Endothelial cell of umbilical vein (primary cell): ENCODE measurements around the gene PM20D2. TPM values are rescaled to one million over a fixed set of nuclear protein-coding genes. Genes with fewer than 3 reads are reported as not detected.

Experiments used
- BruUV-seq: library from RNA; stranded (reverse); fragments of 400-500 nt; replicated peaks from 2 replicates; lab custom pipeline; 2021; lab: Mats Ljungman, UMichigan
- CTCF ChIA-PET: fragments of 300-600, 350-600 bp; sonication (Branson Sonifier 250); formaldehyde crosslinking; loops from one replicate; lab custom pipeline; 2021; ENCODE audit warnings: antibody characterized with exemption, inconsistent platforms; lab: Charles Lee
- POLR2A ChIA-PET: fragments of 300-600, 350-600 bp; sonication (Branson Sonifier 250); formaldehyde crosslinking; loops from one replicate; lab custom pipeline; 2021; ENCODE audit warnings: antibody characterized with exemption, inconsistent platforms; lab: Charles Lee
- DNase-seq: peaks from one replicate; pipeline ENCODE4 v3.0.0-alpha.2; 2011; ENCODE audit warnings: low read depth, low spot score
- FAIRE-seq: peaks from 2 replicates; lab custom pipeline; 2011; peaks lifted over from hg19 to GRCh38; lab: Jason Lieb, UNC
- H2AFZ ChIP-seq: 2 replicates; pipeline ENCODE4 v1.6.0; 2012; ENCODE audit warnings: low read depth, low read length, control low read depth, inconsistent platforms
- H3K27ac ChIP-seq: 2 replicates; pipeline ENCODE4 v1.5.1; 2011; ENCODE audit warnings: low read depth, mild to moderate bottlenecking, control low read depth, low read length, moderate library complexity; ENCODE audit not compliant: insufficient read depth
- H3K27me3 ChIP-seq, 2 experiments: 2 replicates each; pipeline versions ENCODE4 v1.6.0 to v1.6.1; 2011; ENCODE audit warnings: low read length in 2 of 2, mixed read lengths in 1 of 2; ENCODE audit not compliant: control insufficient read depth in 2 of 2, insufficient read depth in 2 of 2
- H3K36me3 ChIP-seq, 2 experiments: 2 replicates in 1 of 2; 3 replicates in 1 of 2; pipeline ENCODE4 v1.5.1; 2011; ENCODE audit warnings: low read length in 2 of 2, mild to moderate bottlenecking in 1 of 2, moderate library complexity in 1 of 2; ENCODE audit not compliant: control insufficient read depth in 2 of 2, insufficient read depth in 2 of 2; ENCODE audit errors: extremely low read depth in 1 of 2
- H3K4me1 ChIP-seq: 3 replicates; pipeline ENCODE4 v1.5.1; 2011; ENCODE audit warnings: mild to moderate bottlenecking, low read length; ENCODE audit not compliant: control insufficient read depth, insufficient read depth; ENCODE audit errors: extremely low read depth
- H3K4me2 ChIP-seq: 2 replicates; pipeline ENCODE4 v1.6.1; 2011; ENCODE audit warnings: low read length, control low read depth, mixed read lengths; ENCODE audit not compliant: insufficient read depth
- H3K4me3 ChIP-seq, 3 experiments: fragments of 200-600 bp in 1 of 3; sonication (generic), shearing (Covaris generic) in 1 of 3; replicated peaks in 1 of 3; 2 replicates each; pipeline ENCODE4 v1.5.1; 2011 to 2016; ENCODE audit warnings: control low read depth in 3 of 3, low read length in 3 of 3, mild to moderate bottlenecking in 2 of 3, inconsistent platforms in 1 of 3, low read depth in 1 of 3, moderate library complexity in 1 of 3; ENCODE audit not compliant: insufficient read depth in 1 of 3
- H3K79me2 ChIP-seq: 2 replicates; pipeline ENCODE4 v1.6.0; 2012; ENCODE audit warnings: low read length, inconsistent platforms; ENCODE audit not compliant: control insufficient read depth, insufficient read depth
- H3K9ac ChIP-seq: replicated peaks from 2 replicates; pipeline ENCODE3; 2011; ENCODE audit warnings: low read length, control low read depth; ENCODE audit not compliant: insufficient read depth; ENCODE audit errors: extremely low read depth
- H3K9me1 ChIP-seq: replicated peaks from 3 replicates; pipeline ENCODE4 v1.6.0; 2011; ENCODE audit warnings: mild to moderate bottlenecking, low read length; ENCODE audit not compliant: control insufficient read depth, insufficient read depth; ENCODE audit errors: extremely low read depth
- H3K9me3 ChIP-seq: replicated peaks from 2 replicates; pipeline ENCODE4 v1.5.1; 2012; ENCODE audit warnings: low read length, inconsistent platforms; ENCODE audit not compliant: control insufficient read depth, insufficient read depth
- H4K20me1 ChIP-seq: replicated peaks from 2 replicates; pipeline ENCODE3; 2011; ENCODE audit warnings: mild to moderate bottlenecking, low read length; ENCODE audit not compliant: control insufficient read depth, insufficient read depth; ENCODE audit errors: extremely low read depth
- CTCF ChIP-seq, 2 donors: IDR thresholded peaks; 1 replicate in 1 of 2; 2 replicates in 1 of 2; pipeline ENCODE4 v1.5.1; 2011; ENCODE audit warnings: low read length in 2 of 2, mild to moderate bottlenecking in 2 of 2, moderate library complexity in 2 of 2, control low read depth in 1 of 2, inconsistent platforms in 1 of 2, low read depth in 1 of 2; ENCODE audit not compliant: insufficient read depth in 1 of 2; ENCODE audit errors: extremely low read depth in 1 of 2
- GATA2 ChIP-seq: IDR thresholded peaks from 2 replicates; pipeline ENCODE4 v1.7.0; 2011; ENCODE audit warnings: low read depth, mild to moderate bottlenecking, moderate library complexity, mixed read lengths, low read length; ENCODE audit not compliant: insufficient read length, insufficient read depth
- JUN ChIP-seq: IDR thresholded peaks from 2 replicates; pipeline ENCODE4 v1.6.1; 2011; ENCODE audit warnings: borderline replicate concordance, low read depth; ENCODE audit not compliant: insufficient read length, insufficient read depth
- MAX ChIP-seq: IDR thresholded peaks from 2 replicates; pipeline ENCODE4 v1.6.1; 2011; ENCODE audit not compliant: insufficient read depth, insufficient read length
- MYC ChIP-seq: IDR thresholded peaks from one replicate; pipeline ENCODE4 v1.6.1; 2011; ENCODE audit warnings: mild to moderate bottlenecking, low read depth, low read length
- POLR2A ChIP-seq: IDR thresholded peaks from 2 replicates; pipeline ENCODE4 v1.6.1; 2012; ENCODE audit warnings: low read depth, mild to moderate bottlenecking, control low read depth, low read length
- dilution Hi-C: fragments of 300-500 bp; cut with MboI; formaldehyde crosslinking; loops from one replicate; pipeline ENCODE4 v1.15.0; 2019; ENCODE audit warnings: low sequenced_read_pairs; ENCODE audit not compliant: extremely low pct_ligation_motif_present
- intact Hi-C: fragments of 100-400 bp; cut with micrococcal nuclease; formaldehyde crosslinking; loops from one replicate; pipeline ENCODE4 v1.10.0; 2022
- polyA plus RNA-seq, 4 experiments: library from polyadenylated mRNA; depleted of rRNA in 3 of 4; stranded (reverse) in 3 of 4; unstranded in 1 of 4; fragments of >200 nt; gene quantifications; 2 replicates each; pipeline versions ENCODE4 v1.2.1 to v1.2.3, GENCODE V29; 2011 to 2012; ENCODE audit warnings: missing spikeins in 1 of 4
- total RNA-seq: library from RNA; stranded (reverse); gene quantifications from 2 replicates; pipeline ENCODE4 v1.2.3, GENCODE V29; 2021

Gene PM20D2
- total and polyA plus RNA-seq, 2 donors (not counting 3 experiments of a cell fraction or from before 2014, with no cell fraction given): 3.0 to 10.9 TPM

GRCh38 chr6:89145091-89145955 is 532 bp upstream of the PM20D2 start:
- DNase-seq: peak; percentile 45
- dilution Hi-C loops: no loop called here
- CTCF ChIA-PET: interaction anchor here (0.7 to 2.7 kb wide), 11 partner anchors 8 to 287 kb away, joined by 3 to 18 read pairs (median 3); partner anchors contain the start of genes ANKRD6 and RNGTT

More at GRCh38 chr6:89145091-89145955, 532 bp upstream of the PM20D2 start:
- Histone ChIP-seq H3K36me3 (no peaks in the 10 kb centered on the region), H4K20me1 (no peaks in the 10 kb centered on the region), H3K9me3 (no peaks in the 10 kb centered on the region), H3K4me1 (peaks cover 10% of the 10 kb centered on the region), H2AFZ (peak overlapping the region; percentile 97), H3K27me3 (peaks cover 5 to 7% of the 10 kb centered on the region in 2 experiments), H3K4me2 (peak overlapping the region; percentile 62), H3K4me3 (peak overlapping the region; percentile 52 to 83 (median 79)), H3K27ac (peak overlapping the region; percentile 72), H3K9me1 (no peaks in the 10 kb centered on the region), H3K9ac (peak overlapping the region; percentile 81), H3K79me2 (peaks cover 4% of the 10 kb centered on the region)
- intact Hi-C loops: loop anchor here (5.0 kb wide), 1 partner anchor 207 kb away; the partner anchor contains the start of gene UBE2J1
- BruUV-seq: TSS peak; percentile 15
- TF ChIP-seq MAX: no peak
- TF ChIP-seq POLR2A: no peak
- TF ChIP-seq CTCF (IDR thresholded peaks at IDR 0.05; ENCODE audit: extremely low read depth in 1 of 2, insufficient read depth in 1 of 2, low read depth in 1 of 2, low read length in 2 of 2): no peak
- TF ChIP-seq GATA2: no peak
- TF ChIP-seq JUN: no peak
- TF ChIP-seq MYC: no peak
- POLR2A ChIA-PET: interaction anchor here (1.4 to 2.0 kb wide), 2 partner anchors 65 to 207 kb away, joined by 4 to 7 read pairs; partner anchors contain the start of genes PNRC1 and UBE2J1
- FAIRE-seq: peak; percentile 79
